Breast epithelium (tissue), 3 donors: Measurements from ENCODE around the gene ADCY4.

Source experiments
- CTCF ChIP-seq, 3 donors: fragments of 450-650 bp; IDR thresholded peaks; one replicate each; pipeline ENCODE4 v1.5.1; 2016 to 2017; ENCODE audit warnings: antibody characterized with exemption in 3 of 3, mild to moderate bottlenecking in 3 of 3, moderate library complexity in 3 of 3
- POLR2A ChIP-seq: fragments of 450-650 bp; IDR thresholded peaks from one replicate; pipeline ENCODE4 v1.6.1; 2016; ENCODE audit warnings: antibody characterized with exemption, mild to moderate bottlenecking, moderate library complexity

- TF ChIP-seq POLR2A (no peak), CTCF (IDR thresholded peaks at IDR 0.05) (no peak)
Observed at GRCh38 chr14:24321212-24321975, 13.5 kb downstream of the ADCY4 start.
